H1 (cell line): ENCODE data around the gene CLEC18B. TPM values are rescaled to one million over a fixed set of nuclear protein-coding genes. Genes with fewer than 3 reads are reported as not detected.

Experiments
- CTCF ChIA-PET: fragments of 300-600 bp; sonication (Branson Sonifier 250); formaldehyde crosslinking; loops from one replicate; lab custom pipeline; 2021; ENCODE audit not compliant: partially characterized antibody; lab: Charles Lee
- POLR2A ChIA-PET: fragments of 300-600 bp; sonication (Branson Sonifier 250); formaldehyde crosslinking; loops from one replicate; lab custom pipeline; 2021; ENCODE audit warnings: inconsistent platforms; ENCODE audit not compliant: partially characterized antibody; lab: Charles Lee
- DNase-seq, 2 experiments: peaks; one replicate each; pipeline versions ENCODE4 v3.0.0 to v3.0.0-alpha.2; 2010 to 2022; ENCODE audit warnings: low spot score in 2 of 2, low read depth in 1 of 2, mixed read lengths in 1 of 2
- FAIRE-seq: peaks from 2 replicates; lab custom pipeline; 2011; peaks lifted over from hg19 to GRCh38; lab: Jason Lieb, UNC
- H2AFZ ChIP-seq: 2 replicates; pipeline ENCODE4 v1.8.1; 2012; ENCODE audit warnings: low read length, inconsistent platforms
- H2AK5ac ChIP-seq: 2 replicates; pipeline ENCODE4 v1.6.1; 2013; ENCODE audit warnings: low read depth, low read length
- H2BK120ac ChIP-seq: replicated peaks from 2 replicates; pipeline ENCODE3; 2013; ENCODE audit warnings: low read depth, low read length, inconsistent platforms
- H2BK12ac ChIP-seq: 2 replicates; pipeline ENCODE4 v1.6.1; 2013; ENCODE audit warnings: low read depth, low read length
- H2BK15ac ChIP-seq: 2 replicates; pipeline ENCODE4 v1.6.1; 2013; ENCODE audit warnings: low read length
- H2BK20ac ChIP-seq: 2 replicates; pipeline ENCODE4 v1.6.1; 2013; ENCODE audit warnings: low read length
- H2BK5ac ChIP-seq: 2 replicates; pipeline ENCODE4 v1.6.1; 2013; ENCODE audit warnings: low read depth, low read length
- H3K14ac ChIP-seq: 2 replicates; pipeline ENCODE4 v1.6.1; 2013; ENCODE audit warnings: inconsistent platforms; ENCODE audit not compliant: insufficient read length
- H3K18ac ChIP-seq: 2 replicates; pipeline ENCODE4 v1.6.1; 2013; ENCODE audit warnings: low read length; ENCODE audit errors: extremely low read depth
- H3K23ac ChIP-seq: 2 replicates; pipeline ENCODE4 v1.6.1; 2013; ENCODE audit warnings: inconsistent platforms; ENCODE audit not compliant: insufficient read length
- H3K23me2 ChIP-seq: 2 replicates; pipeline ENCODE4 v1.6.1; 2013; ENCODE audit warnings: low read depth, low read length
- H3K27ac ChIP-seq: 2 replicates; pipeline ENCODE4 v1.6.1; 2011; ENCODE audit warnings: low read depth, low read length, inconsistent platforms
- H3K27me3 ChIP-seq, 4 experiments: replicated peaks in 1 of 4; 1 replicate in 1 of 4; 2 replicates in 3 of 4; pipeline versions ENCODE4 v1.6.1 to v1.8.1; 2011 to 2013; ENCODE audit warnings: low read length in 3 of 4, mild to moderate bottlenecking in 3 of 4, inconsistent platforms in 2 of 4, mixed read lengths in 2 of 4, moderate library complexity in 1 of 4; ENCODE audit not compliant: control insufficient read depth in 3 of 4, insufficient read depth in 3 of 4; ENCODE audit errors: extremely low read depth in 1 of 4
- H3K36me3 ChIP-seq, 4 experiments: 2 replicates each; pipeline versions ENCODE4 v1.6.1 to v1.8.1; 2011 to 2013; ENCODE audit warnings: mild to moderate bottlenecking in 4 of 4, low read length in 3 of 4, moderate library complexity in 2 of 4, control low read depth in 1 of 4, inconsistent platforms in 1 of 4; ENCODE audit not compliant: insufficient read depth in 4 of 4, control insufficient read depth in 2 of 4
- H3K4ac ChIP-seq: replicated peaks from 2 replicates; pipeline ENCODE3; 2013; ENCODE audit warnings: low read length, low read depth, mixed read lengths, inconsistent platforms; ENCODE audit not compliant: insufficient read length
- H3K4me1 ChIP-seq, 4 experiments: replicated peaks in 1 of 4; 1 replicate in 1 of 4; 2 replicates in 3 of 4; pipeline versions ENCODE4 v1.6.1 to v1.8.1; 2011 to 2013; ENCODE audit warnings: low read length in 3 of 4, inconsistent platforms in 2 of 4, mixed read lengths in 1 of 4; ENCODE audit not compliant: insufficient read depth in 4 of 4, control insufficient read depth in 3 of 4
- H3K4me2 ChIP-seq, 2 experiments: 2 replicates each; pipeline versions ENCODE4 v1.6.1 to v1.8.1; 2011 to 2013; ENCODE audit warnings: low read depth in 2 of 2, low read length in 2 of 2, control low read depth in 1 of 2, inconsistent platforms in 1 of 2, mild to moderate bottlenecking in 1 of 2; ENCODE audit not compliant: insufficient read depth in 1 of 2
- H3K4me3 ChIP-seq, 4 experiments: fragments of 200-600, 300-600 bp in 1 of 4; sonication (generic), shearing (Covaris generic), sonication (Bioruptor Twin) in 1 of 4; 2 replicates each; pipeline versions ENCODE4 v1.5.1 to v1.8.1; 2011 to 2016; ENCODE audit warnings: low read length in 4 of 4, low read depth in 3 of 4, control low read depth in 2 of 4, inconsistent platforms in 2 of 4, mild to moderate bottlenecking in 2 of 4, mixed read lengths in 1 of 4, moderate library complexity in 1 of 4; ENCODE audit not compliant: insufficient read depth in 2 of 4; ENCODE audit errors: extremely low read depth in 1 of 4
- H3K56ac ChIP-seq: replicated peaks from 2 replicates; pipeline ENCODE3; 2013; ENCODE audit warnings: low read depth, mild to moderate bottlenecking, mixed read lengths, low read length, inconsistent platforms; ENCODE audit not compliant: insufficient read length
- H3K79me1 ChIP-seq: 2 replicates; pipeline ENCODE4 v1.6.1; 2013; ENCODE audit warnings: low read depth, low read length, control low read depth
- H3K79me2 ChIP-seq, 2 experiments: 2 replicates each; pipeline versions ENCODE4 v1.6.1 to v1.8.1; 2012 to 2013; ENCODE audit warnings: low read length in 2 of 2, mild to moderate bottlenecking in 2 of 2, inconsistent platforms in 1 of 2; ENCODE audit not compliant: insufficient read depth in 2 of 2, control insufficient read depth in 1 of 2
- H3K9ac ChIP-seq, 4 experiments: replicated peaks in 1 of 4; 1 replicate in 1 of 4; 2 replicates in 3 of 4; pipeline versions ENCODE4 v1.6.1 to v1.8.1; 2011 to 2013; ENCODE audit warnings: low read depth in 3 of 4, low read length in 3 of 4, control low read depth in 2 of 4, mild to moderate bottlenecking in 2 of 4, moderate library complexity in 2 of 4, inconsistent platforms in 1 of 4; ENCODE audit errors: extremely low read depth in 1 of 4
- H3K9me3 ChIP-seq, 2 experiments: 2 replicates each; pipeline versions ENCODE4 v1.6.1 to v1.8.1; 2012 to 2013; ENCODE audit warnings: mild to moderate bottlenecking in 2 of 2, moderate library complexity in 2 of 2, control low read depth in 1 of 2, inconsistent platforms in 1 of 2, low read depth in 1 of 2, low read length in 1 of 2, mixed read lengths in 1 of 2; ENCODE audit not compliant: insufficient read depth in 2 of 2
- H4K20me1 ChIP-seq, 2 experiments: replicated peaks in 1 of 2; 2 replicates each; pipeline versions ENCODE3 to v1.8.1; 2011 to 2013; ENCODE audit warnings: inconsistent platforms in 2 of 2, low read length in 2 of 2, mild to moderate bottlenecking in 1 of 2; ENCODE audit not compliant: insufficient read depth in 2 of 2, control insufficient read depth in 1 of 2
- H4K5ac ChIP-seq: 2 replicates; pipeline ENCODE4 v1.6.1; 2013; ENCODE audit warnings: low read length, low read depth, mixed read lengths, inconsistent platforms; ENCODE audit not compliant: insufficient read length
- H4K8ac ChIP-seq: 2 replicates; pipeline ENCODE4 v1.8.0; 2013; ENCODE audit warnings: mild to moderate bottlenecking, moderate library complexity, low read length, inconsistent platforms; ENCODE audit not compliant: insufficient read depth; ENCODE audit errors: extremely low read depth
- H4K91ac ChIP-seq: replicated peaks from 2 replicates; pipeline ENCODE3; 2013; ENCODE audit warnings: low read length, mixed read lengths, inconsistent platforms; ENCODE audit not compliant: insufficient read length
- ATF3 ChIP-seq: IDR thresholded peaks from 2 replicates; pipeline ENCODE4 v1.6.1; 2011; ENCODE audit warnings: low read depth, mild to moderate bottlenecking, low read length; ENCODE audit not compliant: insufficient read depth
- HDAC6 ChIP-seq: IDR thresholded peaks from one replicate; pipeline ENCODE4 v1.7.1; 2012; ENCODE audit warnings: low read depth, mild to moderate bottlenecking, inconsistent platforms, low read length, moderate library complexity
- POLR2A ChIP-seq, 2 experiments: IDR thresholded peaks; 1 replicate in 1 of 2; 2 replicates in 1 of 2; pipeline ENCODE4 v1.6.1; 2011; ENCODE audit warnings: low read depth in 2 of 2, low read length in 2 of 2, mild to moderate bottlenecking in 2 of 2; ENCODE audit errors: control extremely low read depth in 1 of 2
- RBBP5 ChIP-seq: IDR thresholded peaks from 2 replicates; pipeline ENCODE4 v1.7.1; 2012; ENCODE audit warnings: low read depth, mild to moderate bottlenecking, inconsistent platforms, low read length, moderate library complexity, borderline replicate concordance
- SUZ12 ChIP-seq: fragments of 200-600 bp; sonication (generic); IDR thresholded peaks from 2 replicates; pipeline ENCODE4 v1.6.1; 2012; ENCODE audit warnings: mild to moderate bottlenecking, inconsistent platforms, low read length, moderate library complexity, mixed read lengths
- TAF1 ChIP-seq: IDR thresholded peaks from 2 replicates; pipeline ENCODE4 v1.6.1; 2011; ENCODE audit warnings: mild to moderate bottlenecking, low read depth, low read length
- TAF7 ChIP-seq: optimal IDR thresholded peaks from 2 replicates; pipeline ENCODE3; 2011; ENCODE audit warnings: low read depth, mild to moderate bottlenecking, inconsistent platforms, low read length, moderate library complexity, borderline replicate concordance
- WGBS, 2 experiments: shearing (Covaris generic) in 1 of 2; methylation state at CpG; one replicate each; pipeline versions ENCODE4 v1.1.6 to v1.1.7; 2013 to 2015; ENCODE audit warnings: low lambda C conversion rate in 2 of 2, mixed read lengths in 2 of 2, inconsistent platforms in 1 of 2, low coverage in 1 of 2, missing lambda C conversion rate in 1 of 2; ENCODE audit not compliant: insufficient replicate concordance in 2 of 2, insufficient coverage in 1 of 2, insufficient read length in 1 of 2; ENCODE audit errors: extremely low coverage in 1 of 2, missing lambda C conversion rate in 1 of 2; 5-methylcytosine and 5-hydroxymethylcytosine counted together
- polyA plus RNA-seq, 7 experiments: library from polyadenylated mRNA; depleted of rRNA in 3 of 7; stranded (reverse) in 5 of 7; unstranded in 2 of 7; fragments of >200 nt in 5 of 7; fragments of 200-250 nt in 2 of 7; gene quantifications; 1 replicate in 5 of 7; 2 replicates in 1 of 7; 4 replicates in 1 of 7; pipeline versions ENCODE4 v1.2.1 to v1.2.3, GENCODE V29; 2011 to 2013; ENCODE audit warnings: missing spikeins in 2 of 7, mixed read lengths in 2 of 7
- total RNA-seq: library from RNA; stranded (reverse); fragmentation: NEBNext Ultra II Directional; extraction: Animal tissue kit (Norgen Biotek cat#: 25700); gene quantifications from 2 replicates; pipeline ENCODE4 v1.2.1, GENCODE V29; 2021

Gene CLEC18B
- total and polyA plus RNA-seq, 2 of the 8 experiments (the other 6 are each of a cell fraction or from before 2014, with no cell fraction given), result 0.11 TPM; not detected in 1

- Histone ChIP-seq H3K9ac (no peak overlapping the region), H2AK5ac (no peak overlapping the region), H3K36me3 (peaks cover 29 to 77% (median 69%) of the 10 kb centered on the region in 4 experiments), H3K18ac (no peak overlapping the region), H2BK15ac (no peak overlapping the region), H3K27ac (no peak overlapping the region), H3K9me3 (no peaks in the 10 kb centered on the region), H3K4ac (no peak overlapping the region), H3K79me2 (no peaks in the 10 kb centered on the region), H2BK120ac (no peak overlapping the region), H3K14ac (no peak overlapping the region), H3K4me2 (no peak overlapping the region), H4K20me1 (no peaks in the 10 kb centered on the region), H4K91ac (no peak overlapping the region), H3K4me1 (no peaks in the 10 kb centered on the region), H2BK12ac (no peak overlapping the region), H4K5ac (no peak overlapping the region), H4K8ac (no peak overlapping the region), H3K23ac (no peak overlapping the region), H2BK5ac (no peak overlapping the region), H3K23me2 (no peaks in the 10 kb centered on the region), H3K4me3 (no peak overlapping the region)
- FAIRE-seq (no peak), DNase-seq (no peak)
- CTCF ChIA-PET, result interaction anchor here (0.6 to 1.8 kb wide), 4 partner anchors 12 to 22 kb away, joined by 3 to 4 read pairs (median 3); no protein-coding TSS in a partner anchor
- WGBS, 2 experiments, result 96% methylated on average over 5 of the region's 5 CpGs; no CpG with 5 or more reads in 1 of the 2 experiments
- POLR2A ChIA-PET, result no interaction called here
- no peak for TF ChIP-seq SUZ12
- TF ChIP-seq ATF3, result no peak
- TF ChIP-seq TAF1, result no peak
- no peak for TF ChIP-seq TAF7
- no peak for TF ChIP-seq POLR2A (IDR thresholded peaks at IDR 0.05; ENCODE audit: control extremely low read depth in 1 of 2, low read depth in 2 of 2, low read length in 2 of 2)
- no peak for TF ChIP-seq HDAC6
- no peak for TF ChIP-seq RBBP5
- TF ChIP-seq, all 59 proteins: peak for 0
- no peak overlapping the region for H2BK20ac ChIP-seq
- no peaks in the 10 kb centered on the region for H3K27me3 ChIP-seq
- H2AFZ ChIP-seq, result no peak overlapping the region
- no peaks in the 10 kb centered on the region for H3K79me1 ChIP-seq
- H3K56ac ChIP-seq, result no peak overlapping the region
Observed at GRCh38 chr16:74466872-74467271, 45.6 kb upstream of the CLEC18B start.
